Urothelium cell line (cell line): Measurements from ENCODE around the gene APC.
"Not testable (repeated sequence)": the region's sequence is repeated elsewhere in the genome, so short reads cannot be mapped to it uniquely, and the experiment has no call there.

Experiments
- DNase-seq: peaks from one replicate; pipeline ENCODE4 v3.0.0; 2011; ENCODE audit warnings: low spot score, mixed read lengths
- FAIRE-seq: peaks from 2 replicates; lab custom pipeline; 2011; peaks lifted over from hg19 to GRCh38; lab: Jason Lieb, UNC

APC gene

DNA sequence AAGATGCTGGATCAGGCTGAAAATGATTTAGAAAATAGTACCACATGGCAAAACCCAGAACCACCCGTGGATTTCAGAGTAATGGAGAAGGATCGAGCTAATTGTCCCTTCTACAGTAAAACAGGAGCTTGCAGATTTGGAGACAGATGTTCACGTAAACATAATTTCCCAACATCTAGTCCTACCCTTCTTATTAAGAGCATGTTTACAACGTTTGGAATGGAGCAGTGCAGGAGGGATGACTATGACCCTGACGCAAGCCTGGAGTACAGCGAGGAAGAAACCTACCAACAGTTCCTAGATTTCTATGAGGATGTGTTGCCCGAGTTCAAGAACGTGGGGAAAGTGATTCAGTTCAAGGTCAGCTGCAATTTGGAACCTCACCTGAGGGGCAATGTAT, 154.4 kb downstream of the APC start:
- not testable (repeated sequence) for DNase-seq, FAIRE-seq

DNA sequence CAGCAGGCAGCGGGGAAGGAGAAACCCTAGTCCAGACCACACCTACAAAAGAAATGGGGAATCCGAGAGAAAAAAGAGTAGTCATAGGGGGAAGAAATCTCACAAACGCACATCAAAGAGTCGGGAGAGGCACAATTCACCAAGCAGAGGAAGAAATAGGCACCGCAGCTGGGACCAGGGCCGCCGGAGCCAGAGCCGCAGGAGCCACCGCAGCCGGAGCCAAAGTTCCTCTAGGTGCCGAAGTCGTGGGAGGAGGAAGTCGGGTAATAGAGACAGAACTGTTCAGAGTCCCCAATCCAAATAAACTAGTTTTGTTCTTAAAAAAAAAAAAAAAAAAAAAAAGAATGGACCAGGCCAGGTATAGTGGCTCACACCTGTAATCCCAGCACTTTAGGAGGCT, 155.1 kb downstream of the APC start:
- FAIRE-seq (no peak), DNase-seq (no peak)

DNA sequence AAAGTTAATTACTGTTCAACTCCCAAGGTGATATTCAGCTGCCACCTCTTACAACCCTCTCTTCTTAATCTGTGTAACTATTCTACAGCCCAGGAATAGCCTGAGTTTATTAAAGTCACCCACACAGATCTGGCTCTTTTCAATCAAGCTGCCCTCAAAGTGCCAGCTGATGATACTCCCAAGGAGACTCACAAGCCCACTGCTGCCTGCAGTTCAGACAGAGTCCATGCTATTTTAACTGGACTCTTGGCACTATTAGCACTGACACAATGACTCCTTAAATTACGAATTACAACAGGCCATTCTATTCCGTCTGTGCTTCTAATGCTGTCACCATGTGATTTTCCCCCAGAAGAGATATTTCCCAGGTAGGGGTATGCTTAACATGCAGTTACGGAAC, 158.0 kb downstream of the APC start:
- DNase-seq (no peak), FAIRE-seq (no peak)
